ENCODE data around the gene TTC9C.

DNA sequence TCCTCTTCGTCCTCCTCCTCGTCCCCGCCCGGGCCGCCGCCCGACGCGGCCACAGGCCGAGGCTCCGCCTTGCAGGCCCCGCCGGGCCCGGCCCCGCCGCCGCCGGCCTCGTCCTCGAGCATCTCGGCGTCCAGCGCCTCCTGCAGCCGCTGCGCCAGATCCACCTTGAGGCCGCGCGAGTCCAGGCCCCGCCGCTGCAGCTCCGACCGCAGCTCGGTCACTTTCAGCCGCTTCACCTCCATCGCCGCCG is 1.4 kb upstream of the TTC9C start:
- TF ChIP-seq, protein P1, sequence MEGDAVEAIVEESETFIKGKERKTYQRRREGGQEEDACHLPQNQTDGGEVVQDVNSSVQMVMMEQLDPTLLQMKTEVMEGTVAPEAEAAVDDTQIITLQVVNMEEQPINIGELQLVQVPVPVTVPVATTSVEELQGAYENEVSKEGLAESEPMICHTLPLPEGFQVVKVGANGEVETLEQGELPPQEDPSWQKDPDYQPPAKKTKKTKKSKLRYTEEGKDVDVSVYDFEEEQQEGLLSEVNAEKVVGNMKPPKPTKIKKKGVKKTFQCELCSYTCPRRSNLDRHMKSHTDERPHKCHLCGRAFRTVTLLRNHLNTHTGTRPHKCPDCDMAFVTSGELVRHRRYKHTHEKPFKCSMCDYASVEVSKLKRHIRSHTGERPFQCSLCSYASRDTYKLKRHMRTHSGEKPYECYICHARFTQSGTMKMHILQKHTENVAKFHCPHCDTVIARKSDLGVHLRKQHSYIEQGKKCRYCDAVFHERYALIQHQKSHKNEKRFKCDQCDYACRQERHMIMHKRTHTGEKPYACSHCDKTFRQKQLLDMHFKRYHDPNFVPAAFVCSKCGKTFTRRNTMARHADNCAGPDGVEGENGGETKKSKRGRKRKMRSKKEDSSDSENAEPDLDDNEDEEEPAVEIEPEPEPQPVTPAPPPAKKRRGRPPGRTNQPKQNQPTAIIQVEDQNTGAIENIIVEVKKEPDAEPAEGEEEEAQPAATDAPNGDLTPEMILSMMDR (conservative IDR thresholded peaks at IDR 0.05), result no peak
- TF ChIP-seq EZH2 (IDR thresholded peaks at IDR 0.05; ENCODE audit: low read depth), result no peak

Measured in PC-9 (cell line).